ENCODE data around the gene FNDC11. TPM values are rescaled to one million over a fixed set of nuclear protein-coding genes. Genes with fewer than 3 reads are reported as not detected.

FNDC11 gene
- total and polyA plus RNA-seq, 2 of the 13 experiments (the other 11 are each of a cell fraction or from before 2014, with no cell fraction given): 0.07 TPM; not detected in 1

DNA sequence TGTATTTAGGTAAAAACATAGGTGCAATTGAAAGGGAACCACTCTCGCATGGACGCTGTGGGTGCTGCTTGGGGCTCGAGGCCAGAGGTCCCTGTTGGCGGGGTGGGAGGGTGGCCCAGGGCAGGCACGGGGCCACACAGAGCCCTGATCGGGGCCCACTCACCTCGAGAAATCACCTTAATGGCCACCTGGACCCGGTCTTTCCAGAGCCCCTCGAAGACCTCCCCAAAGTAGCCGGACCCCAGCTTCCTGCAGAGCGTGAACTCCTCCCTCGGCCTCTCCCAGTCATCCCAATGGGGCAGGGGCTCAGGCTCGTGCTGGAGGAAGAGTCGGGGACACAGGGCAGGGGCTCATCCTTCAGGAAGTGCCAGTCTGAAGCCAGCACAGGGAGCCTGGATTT is 20.6 kb upstream of the FNDC11 start:
- Histone ChIP-seq H3K27me3 (ENCODE audit: control insufficient read depth in 1 of 2, insufficient read depth in 2 of 2, low read length in 2 of 2) (peaks cover 39 to 63% of the 10 kb centered on the region in 2 experiments), H3K9ac (ENCODE audit: insufficient read depth, low read depth, low read length) (no peak overlapping the region), H3K79me2 (ENCODE audit: insufficient read depth, low read length) (no peaks in the 10 kb centered on the region), H3K27ac (ENCODE audit: extremely low read length, insufficient read depth, low read length) (no peak overlapping the region), H3K36me3 (replicated peaks in 1 of 2; ENCODE audit: control insufficient read depth in 1 of 2, insufficient read depth in 2 of 2, low read length in 2 of 2) (no peaks in the 10 kb centered on the region), H3K4me2 (ENCODE audit: low read depth, low read length) (no peak overlapping the region), H3K9me3 (ENCODE audit: low read length) (no peaks in the 10 kb centered on the region), H3K4me3 (replicated peaks in 1 of 3; ENCODE audit: insufficient read depth in 1 of 3, low read depth in 2 of 3, low read length in 3 of 3) (no peak overlapping the region; a peak in 1 of 6 replicates), H3K4me1 (ENCODE audit: insufficient read depth, low read length) (peaks cover 37% of the 10 kb centered on the region), H2AFZ (ENCODE audit: low read length) (no peak overlapping the region), H4K20me1 (ENCODE audit: insufficient read depth, low read length) (peaks cover 4% of the 10 kb centered on the region; the same call in 1 of the 2 replicates)
- BruUV-seq (replicated peaks): no TSS peak
- no peak for DNase-seq (ENCODE audit: low spot score)
- TF ChIP-seq MEIS2 (CRISPR knock-in tag; IDR thresholded peaks at IDR 0.05) (no peak), SMAD3 (CRISPR knock-in tag; IDR thresholded peaks at IDR 0.05) (no peak), MIER3 (CRISPR knock-in tag; IDR thresholded peaks at IDR 0.05; ENCODE audit: borderline replicate concordance) (no peak), ZNF468 (CRISPR knock-in tag; IDR thresholded peaks at IDR 0.05) (no peak), ZNF678 (CRISPR knock-in tag; IDR thresholded peaks at IDR 0.05) (no peak), MYNN (CRISPR knock-in tag; IDR thresholded peaks at IDR 0.05; ENCODE audit: low read depth) (no peak), ZNF10 (CRISPR knock-in tag; IDR thresholded peaks at IDR 0.05; ENCODE audit: borderline replicate concordance, low read depth) (no peak), POGZ (CRISPR knock-in tag; IDR thresholded peaks at IDR 0.05) (no peak), MZF1 (CRISPR knock-in tag; IDR thresholded peaks at IDR 0.05; ENCODE audit: borderline replicate concordance) (no peak), RBM22 (optimal IDR thresholded peaks at IDR 0.05; ENCODE audit: low read length) (no peak), ZNF883 (CRISPR knock-in tag; IDR thresholded peaks at IDR 0.05; ENCODE audit: not compliant biosample characterization) (no peak), ZNF367 (CRISPR knock-in tag; IDR thresholded peaks at IDR 0.05; ENCODE audit: borderline replicate concordance) (no peak), MTA3 (CRISPR knock-in tag; IDR thresholded peaks at IDR 0.05) (no peak), SMAD9 (CRISPR knock-in tag; IDR thresholded peaks at IDR 0.05) (no peak), ZFP37 (CRISPR knock-in tag; IDR thresholded peaks at IDR 0.05; ENCODE audit: borderline replicate concordance) (no peak), CCAR2 (optimal IDR thresholded peaks at IDR 0.05; ENCODE audit: low read depth, low read length) (no peak)
- TF ChIP-seq, protein P1, sequence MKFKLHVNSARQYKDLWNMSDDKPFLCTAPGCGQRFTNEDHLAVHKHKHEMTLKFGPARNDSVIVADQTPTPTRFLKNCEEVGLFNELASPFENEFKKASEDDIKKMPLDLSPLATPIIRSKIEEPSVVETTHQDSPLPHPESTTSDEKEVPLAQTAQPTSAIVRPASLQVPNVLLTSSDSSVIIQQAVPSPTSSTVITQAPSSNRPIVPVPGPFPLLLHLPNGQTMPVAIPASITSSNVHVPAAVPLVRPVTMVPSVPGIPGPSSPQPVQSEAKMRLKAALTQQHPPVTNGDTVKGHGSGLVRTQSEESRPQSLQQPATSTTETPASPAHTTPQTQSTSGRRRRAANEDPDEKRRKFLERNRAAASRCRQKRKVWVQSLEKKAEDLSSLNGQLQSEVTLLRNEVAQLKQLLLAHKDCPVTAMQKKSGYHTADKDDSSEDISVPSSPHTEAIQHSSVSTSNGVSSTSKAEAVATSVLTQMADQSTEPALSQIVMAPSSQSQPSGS (CRISPR knock-in tag; IDR thresholded peaks at IDR 0.05): no peak
- TF ChIP-seq, protein P2, sequence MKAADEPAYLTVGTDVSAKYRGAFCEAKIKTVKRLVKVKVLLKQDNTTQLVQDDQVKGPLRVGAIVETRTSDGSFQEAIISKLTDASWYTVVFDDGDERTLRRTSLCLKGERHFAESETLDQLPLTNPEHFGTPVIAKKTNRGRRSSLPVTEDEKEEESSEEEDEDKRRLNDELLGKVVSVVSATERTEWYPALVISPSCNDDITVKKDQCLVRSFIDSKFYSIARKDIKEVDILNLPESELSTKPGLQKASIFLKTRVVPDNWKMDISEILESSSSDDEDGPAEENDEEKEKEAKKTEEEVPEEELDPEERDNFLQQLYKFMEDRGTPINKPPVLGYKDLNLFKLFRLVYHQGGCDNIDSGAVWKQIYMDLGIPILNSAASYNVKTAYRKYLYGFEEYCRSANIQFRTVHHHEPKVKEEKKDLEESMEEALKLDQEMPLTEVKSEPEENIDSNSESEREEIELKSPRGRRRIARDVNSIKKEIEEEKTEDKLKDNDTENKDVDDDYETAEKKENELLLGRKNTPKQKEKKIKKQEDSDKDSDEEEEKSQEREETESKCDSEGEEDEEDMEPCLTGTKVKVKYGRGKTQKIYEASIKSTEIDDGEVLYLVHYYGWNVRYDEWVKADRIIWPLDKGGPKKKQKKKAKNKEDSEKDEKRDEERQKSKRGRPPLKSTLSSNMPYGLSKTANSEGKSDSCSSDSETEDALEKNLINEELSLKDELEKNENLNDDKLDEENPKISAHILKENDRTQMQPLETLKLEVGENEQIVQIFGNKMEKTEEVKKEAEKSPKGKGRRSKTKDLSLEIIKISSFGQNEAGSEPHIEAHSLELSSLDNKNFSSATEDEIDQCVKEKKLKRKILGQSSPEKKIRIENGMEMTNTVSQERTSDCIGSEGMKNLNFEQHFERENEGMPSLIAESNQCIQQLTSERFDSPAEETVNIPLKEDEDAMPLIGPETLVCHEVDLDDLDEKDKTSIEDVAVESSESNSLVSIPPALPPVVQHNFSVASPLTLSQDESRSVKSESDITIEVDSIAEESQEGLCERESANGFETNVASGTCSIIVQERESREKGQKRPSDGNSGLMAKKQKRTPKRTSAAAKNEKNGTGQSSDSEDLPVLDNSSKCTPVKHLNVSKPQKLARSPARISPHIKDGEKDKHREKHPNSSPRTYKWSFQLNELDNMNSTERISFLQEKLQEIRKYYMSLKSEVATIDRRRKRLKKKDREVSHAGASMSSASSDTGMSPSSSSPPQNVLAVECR (CRISPR knock-in tag; IDR thresholded peaks at IDR 0.05; ENCODE audit: borderline replicate concordance): no peak
- TF ChIP-seq, protein P3, sequence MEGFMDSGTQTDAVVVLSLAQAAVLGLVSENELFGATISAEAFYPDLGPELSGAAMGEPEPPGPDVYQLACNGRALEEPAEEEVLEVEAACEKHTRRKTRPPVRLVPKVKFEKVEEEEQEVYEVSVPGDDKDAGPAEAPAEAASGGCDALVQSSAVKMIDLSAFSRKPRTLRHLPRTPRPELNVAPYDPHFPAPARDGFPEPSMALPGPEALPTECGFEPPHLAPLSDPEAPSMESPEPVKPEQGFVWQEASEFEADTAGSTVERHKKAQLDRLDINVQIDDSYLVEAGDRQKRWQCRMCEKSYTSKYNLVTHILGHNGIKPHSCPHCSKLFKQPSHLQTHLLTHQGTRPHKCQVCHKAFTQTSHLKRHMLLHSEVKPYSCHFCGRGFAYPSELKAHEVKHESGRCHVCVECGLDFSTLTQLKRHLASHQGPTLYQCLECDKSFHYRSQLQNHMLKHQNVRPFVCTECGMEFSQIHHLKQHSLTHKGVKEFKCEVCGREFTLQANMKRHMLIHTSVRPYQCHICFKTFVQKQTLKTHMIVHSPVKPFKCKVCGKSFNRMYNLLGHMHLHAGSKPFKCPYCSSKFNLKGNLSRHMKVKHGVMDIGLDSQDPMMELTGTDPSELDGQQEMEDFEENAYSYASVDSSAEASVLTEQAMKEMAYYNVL (CRISPR knock-in tag; IDR thresholded peaks at IDR 0.05; ENCODE audit: borderline replicate concordance): no peak
- intact Hi-C loops (cut with micrococcal nuclease; ENCODE audit: unreplicated experiment): loop anchor here (10.0 kb wide), 1 partner anchor 121 kb away; the partner anchor contains the start of genes RTEL1 and STMN3
- no peak for FAIRE-seq
- no peak for ATAC-seq
- in situ Hi-C loops (cut with HindIII; ENCODE audit: extremely low pct_ligation_motif_present, low pct_unique_long_range_greater_than_20kb): no loop called here
- 35% methylated on average over 10 of the region's 14 CpGs for WGBS (ENCODE audit: low lambda C conversion rate)
- POLR2A ChIA-PET: no interaction called here
- CTCF ChIA-PET (ENCODE audit: low intra/inter-chr PET ratio, low total read pairs): no interaction called here

All from HepG2 (cell line).